WTC11 (cell line): ENCODE measurements around the gene C3orf22. TPM values are rescaled to one million over a fixed set of nuclear protein-coding genes. Genes with fewer than 3 reads are reported as not detected.

Experiments used
- ATAC-seq: fragments of 200-7000 bp; cut with Tn5 transposase; 2 replicates; pipeline ENCODE4 v1.10.0; 2021; ENCODE audit warnings: mild to moderate bottlenecking, moderate library complexity
- CTCF ChIA-PET: fragments of 300-600 bp; sonication (Branson Sonifier 250); formaldehyde crosslinking; loops from one replicate; lab custom pipeline; 2021; ENCODE audit warnings: antibody characterized with exemption; lab: Charles Lee
- POLR2A ChIA-PET: fragments of 350-600 bp; sonication (Branson Sonifier 250); formaldehyde crosslinking; loops from one replicate; lab custom pipeline; 2021; ENCODE audit warnings: antibody characterized with exemption; lab: Charles Lee
- DNase-seq: peaks from one replicate; pipeline ENCODE4 v3.0.0; 2021; ENCODE audit warnings: low spot score
- H3K27ac Mint-ChIP-seq: 2 replicates; pipeline ENCODE4 v1.8.0; 2021; ENCODE audit warnings: mixed read lengths
- H3K27me3 Mint-ChIP-seq: 2 replicates; pipeline ENCODE4 v1.8.0; 2021; ENCODE audit warnings: low read depth, mild to moderate bottlenecking, moderate library complexity, mixed read lengths
- H3K36me3 Mint-ChIP-seq: 2 replicates; pipeline ENCODE4 v1.8.0; 2021; ENCODE audit warnings: mixed read lengths
- H3K4me1 Mint-ChIP-seq: 2 replicates; pipeline ENCODE4 v1.8.0; 2022; ENCODE audit warnings: mixed read lengths
- H3K4me3 Mint-ChIP-seq: 2 replicates; pipeline ENCODE4 v1.8.0; 2021; ENCODE audit warnings: mild to moderate bottlenecking, moderate library complexity, mixed read lengths
- H3K9me3 Mint-ChIP-seq: 2 replicates; pipeline ENCODE4 v1.8.0; 2021; ENCODE audit warnings: mixed read lengths
- AR ChIP-seq: fragments of 250-450 bp; sonication (Bioruptor Pico); IDR thresholded peaks from 2 replicates; pipeline ENCODE4 v1.9.0; 2021; ENCODE audit warnings: mild to moderate bottlenecking
- ARID4B ChIP-seq: sonication (generic); formaldehyde crosslinking; IDR thresholded peaks from 2 replicates; pipeline ENCODE4 v1.8.0; 2023; ENCODE audit warnings: missing genetic modification reagents, mild to moderate bottlenecking, borderline replicate concordance
- ATF1 ChIP-seq: sonication (generic); formaldehyde crosslinking; IDR thresholded peaks from 2 replicates; pipeline ENCODE4 v1.8.1; 2023; ENCODE audit warnings: mild to moderate bottlenecking, moderate library complexity, missing genetic modification reagents
- ATF3 ChIP-seq: sonication (generic); formaldehyde crosslinking; conservative IDR thresholded peaks from 2 replicates; pipeline ENCODE4 v1.8.1; 2022; ENCODE audit warnings: mild to moderate bottlenecking, missing genetic modification reagents
- ERG ChIP-seq: fragments of 250-450 bp; sonication (Bioruptor Pico); IDR thresholded peaks from 2 replicates; pipeline ENCODE4 v1.8.0; 2021; ENCODE audit warnings: mild to moderate bottlenecking
- FOXP1 ChIP-seq: sonication (generic); formaldehyde crosslinking; IDR thresholded peaks from 2 replicates; pipeline ENCODE4 v1.8.0; 2022; ENCODE audit warnings: missing genetic modification reagents, mild to moderate bottlenecking, moderate library complexity, borderline replicate concordance
- FOXP4 ChIP-seq: sonication (generic); formaldehyde crosslinking; IDR thresholded peaks from 2 replicates; pipeline ENCODE4 v1.8.0; 2022; ENCODE audit warnings: mild to moderate bottlenecking, missing genetic modification reagents
- IRF1 ChIP-seq: sonication (generic); formaldehyde crosslinking; IDR thresholded peaks from 2 replicates; pipeline ENCODE4 v1.8.0; 2023; ENCODE audit warnings: missing genetic modification reagents
- RELA ChIP-seq: sonication (generic); formaldehyde crosslinking; IDR thresholded peaks from 2 replicates; pipeline ENCODE4 v1.8.1; 2022; ENCODE audit warnings: missing genetic modification reagents, mild to moderate bottlenecking, borderline replicate concordance
- SMAD3 ChIP-seq: sonication (generic); formaldehyde crosslinking; IDR thresholded peaks from 2 replicates; pipeline ENCODE4 v1.8.0; 2022; ENCODE audit warnings: missing genetic modification reagents, mild to moderate bottlenecking, borderline replicate concordance
- STAT6 ChIP-seq: sonication (generic); formaldehyde crosslinking; conservative IDR thresholded peaks from 2 replicates; pipeline ENCODE4 v1.8.1; 2023; ENCODE audit warnings: mild to moderate bottlenecking, low read depth, missing genetic modification reagents, moderate library complexity
- ZBTB43 ChIP-seq: sonication (generic); formaldehyde crosslinking; IDR thresholded peaks from 2 replicates; pipeline ENCODE4 v1.8.1; 2023; ENCODE audit warnings: mild to moderate bottlenecking, missing genetic modification reagents
- ZNF121 ChIP-seq: sonication (generic); formaldehyde crosslinking; IDR thresholded peaks from 2 replicates; pipeline ENCODE4 v1.8.0; 2023; ENCODE audit warnings: missing genetic modification reagents
- ZNF138 ChIP-seq: sonication (generic); formaldehyde crosslinking; conservative IDR thresholded peaks from 2 replicates; pipeline ENCODE4 v1.8.1; 2022; ENCODE audit warnings: mild to moderate bottlenecking, moderate library complexity, missing genetic modification reagents
- ZNF416 ChIP-seq: fragments of 250-450 bp; sonication (Bioruptor Pico); IDR thresholded peaks from 2 replicates; pipeline ENCODE4 v1.9.0; 2021; ENCODE audit warnings: mild to moderate bottlenecking, inconsistent platforms
- ZNF425 ChIP-seq: fragments of 250-450 bp; sonication (Bioruptor Pico); conservative IDR thresholded peaks from 2 replicates; pipeline ENCODE4 v1.9.0; 2021; ENCODE audit warnings: mild to moderate bottlenecking
- total RNA-seq: library from RNA; stranded (reverse); gene quantifications from 3 replicates; pipeline ENCODE4 v1.2.3, GENCODE V29; 2021

C3orf22 gene
- total RNA-seq, 1 experiment from 2014 or later: not detected

- TF ChIP-seq ZNF121 (no peak), ZNF138 (CRISPR knock-in tag) (no peak), STAT6 (CRISPR knock-in tag) (no peak)
Measured at GRCh38 chr3:126550488-126551051, 8.2 kb downstream of the C3orf22 start (continued).

- TF ChIP-seq ZBTB43 (CRISPR knock-in tag): no peak
- TF ChIP-seq FOXP1: no peak
- TF ChIP-seq ERG (CRISPR knock-in tag): no peak
- no peak for TF ChIP-seq ATF3 (CRISPR knock-in tag)
- no peak for TF ChIP-seq ZNF425 (CRISPR knock-in tag)
- no peak for TF ChIP-seq ARID4B
- no peak for TF ChIP-seq ZNF416
- no peak for TF ChIP-seq SMAD3 (CRISPR knock-in tag)
- no peak for TF ChIP-seq RELA
- TF ChIP-seq IRF1 (CRISPR knock-in tag): no peak
- no peak for TF ChIP-seq AR (CRISPR knock-in tag)
- TF ChIP-seq FOXP4 (CRISPR knock-in tag): no peak
- no peak for TF ChIP-seq ATF1 (CRISPR knock-in tag)
- no peak overlapping the region for H3K27ac Mint-ChIP-seq
- ChIA-PET POLR2A (no interaction called here), CTCF (interaction anchor here (1.0 kb wide), 1 partner anchor 27 kb away, joined by 6 read pairs; the partner anchor contains the start of gene CHST13)
- H3K9me3 Mint-ChIP-seq: no peaks in the 10 kb centered on the region
- H3K4me3 Mint-ChIP-seq: no peak overlapping the region
- H3K27me3 Mint-ChIP-seq: no peaks in the 10 kb centered on the region; the same call in 1 of the 2 replicates
- ATAC-seq (no peak), DNase-seq (no peak)
- H3K36me3 Mint-ChIP-seq: no peaks in the 10 kb centered on the region
- peaks cover 45% of the 10 kb centered on the region for H3K4me1 Mint-ChIP-seq
Measured at GRCh38 chr3:126549861-126550487, 8.8 kb downstream of the C3orf22 start.
